IPS-18c (cell line): Measurements from ENCODE around the gene PTGES3.
"Not testable (repeated sequence)": the region's sequence is repeated elsewhere in the genome, so short reads cannot be mapped to it uniquely, and the experiment has no call there.

ENCODE experiments used
- H3K4me3 ChIP-seq: 2 replicates; pipeline ENCODE4 v1.7.0; 2013; ENCODE audit warnings: low read depth, mild to moderate bottlenecking, low read length, moderate library complexity; ENCODE audit not compliant: insufficient read depth
- H3K9me3 ChIP-seq: one replicate; pipeline ENCODE4 v1.6.1; 2013; ENCODE audit warnings: mild to moderate bottlenecking, low read length, moderate library complexity; ENCODE audit not compliant: control insufficient read depth, insufficient read depth

Gene PTGES3

GRCh38 chr12:56688129-56688845 lies at the start of gene PTGES3:
Gene PTGES3, minus strand, starts transcription at chr12:56688284. Its CDS starts 285 bp downstream, at chr12:56687999.
- Histone ChIP-seq H3K4me3 (peak within 1 kb of the TSS; percentile 99), H3K9me3 (no peaks in the 10 kb centered on the region)

DNA sequence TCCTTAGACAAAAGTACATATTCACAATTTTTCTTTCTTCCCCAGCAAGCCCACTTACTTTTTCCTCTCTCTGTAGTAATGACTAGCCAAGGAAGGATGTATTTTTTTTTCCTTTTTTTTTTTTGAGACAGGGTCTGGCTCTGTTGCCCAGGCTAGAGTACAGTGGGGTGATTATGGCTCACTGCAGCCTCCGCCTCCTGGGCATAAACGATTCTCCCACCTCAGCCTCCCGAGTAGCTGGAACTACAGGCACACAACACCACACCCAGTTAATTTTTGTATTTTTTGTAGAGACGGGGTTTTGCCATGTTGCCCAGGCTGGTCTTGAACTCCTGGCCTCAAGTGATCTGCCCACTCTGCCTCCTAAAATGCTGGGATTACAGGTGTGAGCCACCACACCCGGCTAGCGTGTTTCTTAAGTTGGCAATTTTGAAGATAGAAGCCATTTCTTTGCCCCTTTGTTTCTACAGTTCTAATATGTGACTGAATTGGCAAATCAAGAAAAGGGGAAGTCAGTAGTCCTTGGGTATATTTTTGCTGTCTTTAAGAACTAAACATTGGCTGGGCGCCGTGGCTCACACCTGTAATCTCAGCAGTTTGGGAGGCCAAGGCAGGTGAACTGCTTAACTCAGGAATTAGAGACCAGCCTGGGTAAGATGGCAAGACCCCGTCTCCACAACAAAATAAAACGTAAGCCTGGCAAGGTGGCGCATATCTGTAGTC lies 40.2 kb upstream of the PTGES3 start:
- H3K4me3 ChIP-seq, result no peak overlapping the region

GRCh38 chr12:56726196-56726675 lies 38.2 kb upstream of the PTGES3 start:
- not testable (repeated sequence) for H3K9me3 ChIP-seq, H3K4me3 ChIP-seq

More for the DNA sequence above, 40.2 kb upstream of the PTGES3 start:
- H3K9me3 ChIP-seq, result no peaks in the 10 kb centered on the region

DNA sequence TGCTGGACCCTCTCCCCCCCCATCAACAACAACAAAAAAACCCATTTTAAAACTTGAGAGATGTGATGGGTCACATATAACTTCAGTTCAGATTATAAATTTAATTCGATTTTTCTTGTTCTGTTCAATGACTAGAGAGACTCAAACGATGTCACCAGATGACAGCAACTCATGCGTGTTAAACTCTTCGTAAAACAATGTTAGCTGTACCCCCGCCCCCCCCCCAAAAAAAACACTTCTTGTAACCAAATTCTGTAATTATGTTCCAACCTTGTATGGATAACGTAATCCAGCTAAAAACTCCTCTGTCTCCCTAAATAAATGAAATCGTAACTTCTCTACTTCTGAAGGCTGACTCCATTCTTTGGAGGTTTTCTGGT lies 37.6 kb upstream of the PTGES3 start:
- Histone ChIP-seq H3K4me3 (peak overlapping the region; percentile 97), H3K9me3 (no peaks in the 10 kb centered on the region)

DNA sequence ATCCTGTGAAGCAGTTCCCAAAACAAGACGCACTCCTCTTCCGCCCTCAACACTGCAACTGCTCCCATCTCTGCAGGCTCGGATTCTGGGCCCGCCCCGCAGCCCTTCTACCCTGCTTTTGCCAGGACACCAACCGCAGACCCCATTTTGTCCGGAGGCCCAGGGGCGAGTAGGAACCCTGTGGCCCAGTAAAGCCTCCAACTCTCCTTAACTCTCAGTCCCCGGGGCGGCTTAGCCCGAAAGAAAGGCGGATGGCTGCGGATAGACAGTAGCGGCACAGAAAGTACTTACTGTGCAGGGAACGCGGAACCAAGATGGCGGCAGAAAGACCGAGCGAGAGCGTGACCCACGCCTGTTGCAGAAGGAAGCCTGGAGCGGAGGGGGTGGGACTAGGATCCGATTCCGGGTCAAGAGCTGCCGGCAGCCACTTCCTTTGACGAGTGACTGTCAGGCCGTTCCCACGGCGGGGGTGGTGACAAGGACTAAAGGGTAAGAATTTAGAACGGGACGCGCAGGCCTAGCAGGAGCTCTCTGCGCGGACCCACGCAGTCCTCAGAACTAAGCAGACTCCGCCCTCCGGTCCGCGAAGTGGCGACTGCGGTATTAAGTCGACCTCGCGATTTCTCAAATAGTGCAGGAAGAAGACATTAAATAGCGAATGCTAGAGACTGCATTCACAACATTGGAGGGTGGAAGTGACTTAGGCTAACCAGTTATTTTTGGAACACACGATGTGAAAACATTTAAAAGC lies 37.1 kb upstream of the PTGES3 start, which contains the start of gene NACA:
Gene NACA (minus strand): TSS at position 328 of the 751 bp plus-strand sequence. CDS start 778 bp downstream, outside the sequence.
- Histone ChIP-seq H3K9me3 (no peaks in the 10 kb centered on the region), H3K4me3 (peak within 1 kb of the TSS; percentile 97)

DNA sequence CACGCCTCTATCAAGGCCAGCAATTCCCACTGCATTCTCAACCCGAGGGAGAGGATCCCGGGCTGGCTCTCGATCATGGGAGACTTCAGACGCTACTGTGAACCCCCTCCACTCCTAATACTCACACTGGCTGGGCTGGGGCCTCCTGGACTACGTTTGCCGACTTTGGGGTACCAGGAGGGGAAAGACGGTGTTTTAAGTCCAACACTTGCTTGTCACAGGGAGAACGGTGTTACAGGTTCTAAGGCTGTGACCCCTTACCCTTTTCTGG lies 36.6 kb upstream of the PTGES3 start:
- Histone ChIP-seq H3K4me3 (peak overlapping the region; percentile 97), H3K9me3 (no peaks in the 10 kb centered on the region)

GRCh38 chr12:56723889-56724700 lies 36.0 kb upstream of the PTGES3 start:
- Histone ChIP-seq H3K9me3 (no peaks in the 10 kb centered on the region), H3K4me3 (peak overlapping the region; percentile 97)

DNA sequence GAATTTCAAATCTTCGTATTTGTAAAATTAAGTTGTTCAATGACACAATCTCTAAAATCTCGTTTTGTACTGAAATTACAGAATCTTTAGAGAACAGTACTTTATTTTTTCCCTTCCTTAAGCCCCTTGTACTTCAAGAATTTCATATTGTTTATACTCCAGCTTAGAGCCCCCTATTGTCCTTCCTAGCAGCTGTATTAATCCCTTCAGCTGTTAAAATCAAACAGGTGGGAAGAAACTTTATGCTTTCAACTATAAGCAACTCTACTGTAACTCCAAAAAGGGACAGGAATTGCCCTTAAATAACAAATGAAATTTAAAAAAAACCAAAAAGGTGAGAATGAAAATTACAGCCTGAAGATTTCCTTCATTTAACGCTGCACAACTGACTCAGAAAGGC lies 35.3 kb upstream of the PTGES3 start:
- H3K4me3 ChIP-seq, result peak overlapping the region; percentile 97

GRCh38 chr12:56722832-56723231 lies 34.7 kb upstream of the PTGES3 start:
- no peaks in the 10 kb centered on the region for H3K9me3 ChIP-seq
- H3K4me3 ChIP-seq, result no peak overlapping the region; the same call in 1 of the 2 replicates

More for the DNA sequence above, 35.3 kb upstream of the PTGES3 start:
- H3K9me3 ChIP-seq, result no peaks in the 10 kb centered on the region

DNA sequence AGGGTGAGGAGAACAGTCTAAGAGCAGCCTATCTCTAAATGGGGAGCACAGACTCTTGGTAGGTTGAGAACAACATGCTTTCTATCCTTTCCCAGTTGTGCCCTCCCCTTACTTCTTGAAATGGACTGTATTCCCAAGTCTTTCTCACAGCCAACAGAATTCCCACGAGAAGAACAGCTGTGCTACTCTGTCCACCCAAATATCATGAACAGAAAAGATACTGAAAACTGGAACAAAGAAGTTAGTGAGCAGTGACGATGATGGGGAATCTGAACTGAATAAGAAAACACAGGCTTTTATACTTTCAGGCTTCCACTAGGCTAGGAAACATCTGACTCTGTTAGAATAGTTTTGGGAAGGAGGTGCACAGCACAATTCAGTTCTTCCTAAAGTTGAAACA lies 33.6 kb upstream of the PTGES3 start:
- Histone ChIP-seq H3K4me3 (no peak overlapping the region), H3K9me3 (no peaks in the 10 kb centered on the region)

GRCh38 chr12:56721216-56721615 lies 33.1 kb upstream of the PTGES3 start:
- H3K4me3 ChIP-seq, result peak overlapping the region; percentile 24
- no peaks in the 10 kb centered on the region for H3K9me3 ChIP-seq

- Histone ChIP-seq H3K9me3 (no peaks in the 10 kb centered on the region), H3K4me3 (peak overlapping the region; percentile 24)
These were observed 32.7 kb upstream of the PTGES3 start for GRCh38 chr12:56720731-56721151.

- no peaks in the 10 kb centered on the region for H3K9me3 ChIP-seq
- no peak overlapping the region for H3K4me3 ChIP-seq
These were observed 31.0 kb upstream of the PTGES3 start for GRCh38 chr12:56719056-56719455.

DNA sequence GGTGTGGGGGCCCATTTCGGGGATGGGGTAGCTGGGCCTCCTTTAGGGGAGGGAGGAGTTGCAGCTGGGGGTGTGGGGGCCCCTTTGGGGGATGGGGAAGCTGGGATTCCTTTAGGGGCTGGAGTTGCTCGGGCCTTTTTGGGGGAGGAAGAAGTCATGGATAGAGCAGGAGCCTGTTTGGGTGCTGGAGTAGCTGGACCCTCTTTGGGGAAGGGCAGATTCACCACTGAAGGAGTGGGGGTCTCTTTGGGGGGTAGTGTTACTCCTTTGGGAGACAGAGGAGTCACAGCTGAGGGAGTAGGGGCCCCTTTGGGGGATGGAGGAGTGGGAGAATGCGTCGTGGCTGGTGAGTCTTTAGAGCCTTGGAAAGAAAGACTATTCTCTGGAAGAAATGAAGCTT lies 30.6 kb upstream of the PTGES3 start:
- no peak overlapping the region for H3K4me3 ChIP-seq
- no peaks in the 10 kb centered on the region for H3K9me3 ChIP-seq

DNA sequence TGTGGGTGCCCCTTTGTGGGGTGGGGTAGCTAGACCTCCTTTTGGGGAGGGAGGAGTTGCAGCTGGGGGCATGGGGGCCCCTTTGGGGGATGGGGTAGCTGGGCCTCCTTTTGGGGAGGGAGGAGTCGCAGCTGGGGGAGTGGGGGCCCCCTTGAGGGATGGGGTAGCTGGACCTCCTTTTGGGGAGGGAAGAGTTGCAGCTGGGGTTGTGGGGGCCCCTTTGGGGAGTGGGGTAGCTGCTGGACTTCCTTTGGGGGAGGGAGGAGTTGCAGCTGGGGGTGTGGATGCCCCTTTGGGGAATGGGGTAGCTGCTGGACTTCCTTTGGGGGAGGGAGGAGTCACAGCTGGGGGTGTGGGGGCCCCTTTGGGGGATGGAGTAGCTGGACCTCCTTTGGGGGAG lies 30.1 kb upstream of the PTGES3 start:
- Histone ChIP-seq H3K9me3 (no peaks in the 10 kb centered on the region), H3K4me3 (no peak overlapping the region)

- Histone ChIP-seq H3K9me3 (no peaks in the 10 kb centered on the region), H3K4me3 (no peak overlapping the region)
These were observed 29.1 kb upstream of the PTGES3 start for GRCh38 chr12:56716933-56717880.
